ENCODE measurements around the gene FBXO44.

The FBXO44 gene

DNA sequence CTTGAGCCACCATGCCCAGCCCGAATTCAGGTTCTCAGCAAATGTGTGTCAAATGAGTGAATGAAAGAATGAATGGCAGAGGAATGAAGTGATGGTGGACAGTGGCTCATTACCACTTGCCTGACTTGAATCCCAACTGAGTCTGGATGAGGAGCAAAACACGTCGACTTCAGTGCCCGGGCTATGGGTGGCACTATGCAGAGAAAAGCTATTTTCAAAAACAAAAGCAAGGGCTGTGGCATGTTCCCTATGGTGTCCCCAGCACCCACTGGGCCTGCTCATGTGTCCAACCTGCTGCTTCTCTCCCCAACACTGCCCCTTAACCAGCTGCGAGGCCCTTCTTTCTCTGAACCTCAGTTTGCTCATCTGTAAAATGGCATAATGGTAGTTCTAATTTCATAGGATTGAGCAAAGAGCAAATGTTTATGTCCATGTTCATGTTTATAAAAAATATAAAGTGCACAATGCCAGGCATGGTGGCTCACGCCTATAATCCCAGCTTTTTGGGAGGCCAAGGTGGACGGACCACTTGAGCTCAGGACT lies 30.6 kb downstream of the FBXO44 start:
- ChIA-PET CTCF (interaction anchor here (1.4 to 2.2 kb wide), 6 partner anchors 9 to 648 kb away, joined by 3 to 15 read pairs (median 5); partner anchors contain the start of gene FBXO6), POLR2A (no interaction called here)
- no peak for DNase-seq (ENCODE audit: extremely low spot score)
- TF ChIP-seq, protein P1, sequence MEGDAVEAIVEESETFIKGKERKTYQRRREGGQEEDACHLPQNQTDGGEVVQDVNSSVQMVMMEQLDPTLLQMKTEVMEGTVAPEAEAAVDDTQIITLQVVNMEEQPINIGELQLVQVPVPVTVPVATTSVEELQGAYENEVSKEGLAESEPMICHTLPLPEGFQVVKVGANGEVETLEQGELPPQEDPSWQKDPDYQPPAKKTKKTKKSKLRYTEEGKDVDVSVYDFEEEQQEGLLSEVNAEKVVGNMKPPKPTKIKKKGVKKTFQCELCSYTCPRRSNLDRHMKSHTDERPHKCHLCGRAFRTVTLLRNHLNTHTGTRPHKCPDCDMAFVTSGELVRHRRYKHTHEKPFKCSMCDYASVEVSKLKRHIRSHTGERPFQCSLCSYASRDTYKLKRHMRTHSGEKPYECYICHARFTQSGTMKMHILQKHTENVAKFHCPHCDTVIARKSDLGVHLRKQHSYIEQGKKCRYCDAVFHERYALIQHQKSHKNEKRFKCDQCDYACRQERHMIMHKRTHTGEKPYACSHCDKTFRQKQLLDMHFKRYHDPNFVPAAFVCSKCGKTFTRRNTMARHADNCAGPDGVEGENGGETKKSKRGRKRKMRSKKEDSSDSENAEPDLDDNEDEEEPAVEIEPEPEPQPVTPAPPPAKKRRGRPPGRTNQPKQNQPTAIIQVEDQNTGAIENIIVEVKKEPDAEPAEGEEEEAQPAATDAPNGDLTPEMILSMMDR (IDR thresholded peaks at IDR 0.05; ENCODE audit: control extremely low read depth, extremely low read depth, low read depth, missing control alignments) = no peak

DNA sequence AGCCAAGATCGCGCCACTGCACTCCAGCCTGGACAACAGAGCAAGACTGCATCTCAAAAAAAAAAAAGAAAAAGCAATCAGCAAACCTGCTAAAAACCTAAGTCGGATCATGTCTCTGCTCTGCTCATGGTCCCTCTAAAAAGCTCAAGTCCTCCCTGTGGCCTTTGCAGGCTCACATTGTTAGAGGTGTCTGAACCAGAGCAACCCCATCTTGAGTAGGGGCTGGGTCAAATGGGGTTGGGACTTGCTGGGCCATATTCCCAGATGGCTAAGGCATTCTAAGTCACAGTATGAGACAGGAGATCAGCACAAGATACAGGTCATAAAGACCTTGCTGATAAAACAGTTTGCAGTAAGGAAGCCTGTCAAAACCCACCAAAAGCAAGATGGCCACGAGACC lies 33.8 kb downstream of the FBXO44 start:
- POLR2A ChIA-PET = no interaction called here
- CTCF ChIA-PET = no interaction called here
- TF ChIP-seq, protein P1 (IDR thresholded peaks at IDR 0.05; ENCODE audit: control extremely low read depth, extremely low read depth, low read depth, missing control alignments) = no peak
- no peak for DNase-seq (ENCODE audit: extremely low spot score)

GRCh38 chr1:11690397-11691301 lies 36.0 kb downstream of the FBXO44 start:
- POLR2A ChIA-PET = interaction anchor here (0.6 kb wide), 1 partner anchor 27 kb away, joined by 4 read pairs; no protein-coding TSS in a partner anchor
- DNase-seq (ENCODE audit: extremely low spot score) = no peak
- CTCF ChIA-PET = interaction anchor here (0.9 to 1.5 kb wide), 6 partner anchors 9 to 652 kb away, joined by 3 to 6 read pairs (median 3); partner anchors contain the start of gene FBXO6
- TF ChIP-seq, protein P1 (IDR thresholded peaks at IDR 0.05; ENCODE audit: control extremely low read depth, extremely low read depth, low read depth, missing control alignments) = no peak

DNA sequence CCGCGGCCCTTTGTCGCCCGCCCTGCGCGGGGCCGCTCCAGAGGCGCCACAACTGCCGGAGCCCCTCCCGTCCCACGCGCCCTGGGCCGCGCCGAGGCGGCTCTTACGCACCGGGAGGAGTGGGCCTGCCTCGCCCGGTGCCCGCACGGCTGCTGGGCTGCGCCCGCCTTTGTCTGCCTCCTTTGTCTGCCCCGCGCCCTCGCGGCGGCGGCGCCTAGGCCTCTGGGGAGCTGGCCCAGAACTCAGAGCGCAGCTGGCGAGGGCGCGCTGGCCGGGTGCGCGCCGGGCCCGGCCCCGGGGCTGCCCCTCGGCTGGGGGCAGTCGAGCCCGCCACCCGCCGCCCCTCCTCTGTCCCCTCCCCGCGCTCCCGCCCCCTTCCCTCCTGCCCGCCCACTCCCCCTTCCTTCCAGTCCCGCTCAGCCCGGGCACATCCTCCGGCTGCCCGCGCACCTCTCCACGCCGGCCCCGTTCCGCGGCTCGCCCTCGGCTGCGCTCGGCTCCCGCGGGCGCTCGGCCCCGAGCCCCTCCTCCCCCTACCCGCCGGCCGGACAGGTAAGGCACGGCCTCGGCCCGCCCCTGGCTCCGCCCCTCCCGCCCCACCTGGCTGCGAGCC lies 36.7 kb downstream of the FBXO44 start, which contains the start of gene DRAXIN:
DRAXIN (plus strand) TSS at position 409 of the 613 bp plus-strand sequence. CDS start 14,549 bp downstream, outside the sequence.
- DNase-seq (ENCODE audit: extremely low spot score) = no peak
- TF ChIP-seq, protein P1 (IDR thresholded peaks at IDR 0.05; ENCODE audit: control extremely low read depth, extremely low read depth, low read depth, missing control alignments) = no peak
- ChIA-PET CTCF (no interaction called here), POLR2A (no interaction called here)

DNA sequence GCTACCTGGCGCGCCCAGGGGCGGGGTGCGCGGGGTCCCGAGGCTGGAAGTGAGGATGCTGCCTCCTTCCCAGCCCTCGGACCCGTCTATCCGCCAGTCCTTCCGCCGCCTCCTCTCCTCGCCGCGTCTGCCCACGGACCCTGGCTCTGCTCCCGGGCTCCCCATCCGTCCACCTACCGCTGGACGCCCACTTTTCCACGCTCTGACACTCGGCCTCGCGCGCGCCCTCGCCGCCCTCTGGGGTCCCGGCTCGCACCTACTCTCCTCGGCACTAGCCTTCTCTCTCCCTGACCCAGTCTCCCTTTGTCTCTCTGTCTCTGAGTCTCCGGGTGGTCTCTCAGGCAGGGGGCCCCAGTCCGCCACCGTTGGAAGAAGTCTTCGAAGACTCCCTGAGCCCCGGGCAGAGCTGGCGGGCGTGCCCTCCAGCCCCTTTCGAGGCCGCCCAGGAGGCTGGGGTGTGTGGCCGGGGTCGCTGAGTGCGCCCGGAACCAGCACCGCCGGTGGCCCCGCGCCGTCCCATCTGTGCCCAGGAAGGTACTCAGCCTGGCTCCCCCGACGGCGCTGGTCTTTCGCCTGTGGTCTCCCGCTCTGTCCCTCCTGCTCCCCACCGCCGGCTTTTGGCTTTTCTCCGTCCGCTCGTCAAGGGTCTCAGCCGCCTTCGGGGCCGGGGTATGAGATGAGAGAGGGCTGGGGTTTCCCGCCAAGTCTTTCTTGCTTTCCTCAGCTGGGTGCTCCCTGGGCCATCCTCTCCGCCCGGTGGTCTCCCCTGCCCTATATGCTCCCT lies 37.4 kb downstream of the FBXO44 start:
- no peak for DNase-seq (ENCODE audit: extremely low spot score)
- POLR2A ChIA-PET = no interaction called here
- TF ChIP-seq, protein P1 (IDR thresholded peaks at IDR 0.05; ENCODE audit: control extremely low read depth, extremely low read depth, low read depth, missing control alignments) = no peak
- CTCF ChIA-PET = interaction anchor here (1.3 kb wide), 1 partner anchor 10 kb away, joined by 3 read pairs; no protein-coding TSS in a partner anchor
